HUES64 (cell line): Measurements from ENCODE around the gene PYCR2. TPM values are rescaled to one million over a fixed set of nuclear protein-coding genes. Genes with fewer than 3 reads are reported as not detected.
A peak's percentile ranks its signal among the peaks of the same experiment; 100 is the strongest.
"Not testable (repeated sequence)": the region's sequence is repeated elsewhere in the genome, so short reads cannot be mapped to it uniquely, and the experiment has no call there.

Source experiments
- H3K27ac ChIP-seq: 2 replicates; pipeline ENCODE4 v1.7.0; 2013; ENCODE audit warnings: low read depth, low read length, inconsistent platforms
- H3K27me3 ChIP-seq: 2 replicates; pipeline ENCODE4 v1.6.1; 2013; ENCODE audit warnings: mild to moderate bottlenecking, low read length; ENCODE audit not compliant: insufficient read depth
- H3K36me3 ChIP-seq: 2 replicates; pipeline ENCODE4 v1.6.1; 2013; ENCODE audit warnings: mild to moderate bottlenecking, low read length; ENCODE audit not compliant: insufficient read depth
- H3K4me1 ChIP-seq: 2 replicates; pipeline ENCODE4 v1.6.1; 2013; ENCODE audit warnings: mild to moderate bottlenecking, low read length, moderate library complexity; ENCODE audit not compliant: insufficient read depth
- H3K4me3 ChIP-seq: 2 replicates; pipeline ENCODE4 v1.5.1; 2013; ENCODE audit warnings: mild to moderate bottlenecking, low read length, moderate library complexity
- H3K9ac ChIP-seq: 2 replicates; pipeline ENCODE4 v1.6.1; 2013; ENCODE audit warnings: mild to moderate bottlenecking, low read depth, low read length
- H3K9me3 ChIP-seq: 2 replicates; pipeline ENCODE4 v1.6.1; 2013; ENCODE audit warnings: low read depth, low read length; ENCODE audit not compliant: insufficient read depth
- WGBS: fragments of 150-250, 120-280 bp; methylation state at CpG from one replicate; pipeline ENCODE4 v1.1.7; 2013; ENCODE audit warnings: missing lambda C conversion rate; 5-methylcytosine and 5-hydroxymethylcytosine counted together
- polyA plus RNA-seq, 2 experiments: library from polyadenylated mRNA; stranded (reverse); fragments of 50-300 nt; gene quantifications; one replicate each; pipeline ENCODE4 v1.2.3, GENCODE V29; 2013

Gene PYCR2
- 69.9 TPM for polyA plus RNA-seq (2013, experiment 1 of 2)
- polyA plus RNA-seq (2013, experiment 2 of 2), result 65.6 TPM

GRCh38 chr1:225923692-225924555 lies at the start of gene PYCR2:
Gene PYCR2, minus strand, starts transcription at chr1:225924250. Its CDS starts 140 bp downstream, at chr1:225924110.
- Histone ChIP-seq H3K4me1 (peaks cover 9% of the 10 kb centered on the region), H3K27ac (peak within 1 kb of the TSS; percentile 98)
- under 1% methylated on average over 79 of the region's 80 CpGs for WGBS

DNA sequence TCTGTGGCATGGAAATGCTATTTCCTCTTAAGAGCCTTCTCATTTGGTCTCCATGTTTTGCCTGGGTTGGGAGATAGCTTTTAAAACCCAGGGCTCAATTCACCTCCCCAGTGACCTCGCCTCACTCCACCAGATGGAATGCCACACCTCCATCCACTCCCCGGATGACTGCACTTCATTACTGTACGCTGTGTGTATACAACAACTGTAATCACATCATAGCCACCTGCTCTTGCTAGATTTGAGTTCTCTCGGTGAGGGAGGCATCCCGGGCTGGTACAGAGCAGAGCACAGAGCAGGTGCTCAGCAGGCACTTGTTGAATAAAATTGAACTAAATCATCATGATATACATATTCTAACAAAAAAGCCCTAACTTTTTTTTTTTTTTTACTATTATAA lies 49.1 kb upstream of the PYCR2 start:
- Histone ChIP-seq H3K9ac (no peak overlapping the region), H3K27ac (no peak overlapping the region), H3K9me3 (no peaks in the 10 kb centered on the region), H3K36me3 (0 out of 2 replicates have a peak, but pooled peaks cover 8% of the 10 kb centered on the region), H3K4me1 (no peaks in the 10 kb centered on the region), H3K27me3 (no peaks in the 10 kb centered on the region), H3K4me3 (no peak overlapping the region)
- 94% methylated on average over 5 of the region's 5 CpGs for WGBS

More at GRCh38 chr1:225923692-225924555, at the start of gene PYCR2:
- Histone ChIP-seq H3K4me3 (peak within 1 kb of the TSS; percentile 77), H3K27me3 (no peaks in the 10 kb centered on the region), H3K36me3 (peaks cover 38% of the 10 kb centered on the region), H3K9ac (peak within 1 kb of the TSS; percentile 90), H3K9me3 (no peaks in the 10 kb centered on the region)

DNA sequence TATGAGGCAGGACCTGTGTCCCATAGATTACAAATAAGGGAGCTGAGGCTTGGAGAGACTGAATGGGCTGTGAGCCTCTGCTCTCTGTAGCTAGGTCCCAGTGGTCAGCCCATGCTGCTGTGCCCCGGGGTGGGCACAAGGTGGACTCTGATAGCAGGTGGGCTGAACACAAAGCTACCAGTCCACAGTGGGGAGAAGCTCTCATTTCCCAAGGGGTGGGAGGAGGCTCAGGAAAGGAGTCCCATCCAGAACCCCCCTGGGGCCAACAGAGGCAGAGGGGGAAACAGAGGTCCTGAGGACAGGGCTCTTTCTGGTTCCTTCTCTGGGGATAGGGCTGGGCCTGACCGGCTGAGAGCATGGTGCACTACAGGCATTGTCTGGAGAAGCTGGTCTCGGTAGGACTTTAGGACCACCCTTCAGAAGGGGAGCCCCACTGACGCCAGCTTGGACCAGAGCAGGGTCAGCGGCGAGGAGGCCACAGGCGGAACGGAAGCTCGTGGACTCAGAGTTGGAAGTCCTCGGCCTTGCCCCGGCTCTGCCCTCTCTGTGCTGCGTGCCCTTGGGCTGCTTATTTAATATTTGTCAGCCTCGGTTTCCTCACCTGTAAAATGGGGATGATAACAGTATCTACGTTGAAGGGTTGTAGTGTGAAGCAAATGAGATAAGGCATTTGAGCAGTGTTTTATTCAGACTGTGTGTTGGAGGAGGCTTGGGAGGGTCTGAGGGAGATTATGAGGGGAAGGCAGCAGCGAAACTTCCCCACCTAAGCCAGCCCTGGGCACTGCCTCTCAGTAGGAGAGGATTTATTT lies 48.5 kb upstream of the PYCR2 start:
- no peaks in the 10 kb centered on the region for H3K9me3 ChIP-seq
- no peak overlapping the region for H3K4me3 ChIP-seq
- no peak overlapping the region for H3K27ac ChIP-seq
- H3K36me3 ChIP-seq, result 0 out of 2 replicates have a peak, but pooled peaks cover 3% of the 10 kb centered on the region
- H3K27me3 ChIP-seq, result no peaks in the 10 kb centered on the region
- H3K4me1 ChIP-seq, result no peaks in the 10 kb centered on the region
- WGBS, result 93% methylated on average over 15 of the region's 15 CpGs
- H3K9ac ChIP-seq, result no peak overlapping the region

GRCh38 chr1:225970592-225971157 lies 46.6 kb upstream of the PYCR2 start:
- H3K27me3 ChIP-seq, result not testable (repeated sequence)

GRCh38 chr1:225969751-225970150 lies 45.7 kb upstream of the PYCR2 start:
- not testable (repeated sequence) for H3K36me3 ChIP-seq, H3K27ac ChIP-seq, H3K27me3 ChIP-seq, H3K4me1 ChIP-seq, H3K9ac ChIP-seq, H3K4me3 ChIP-seq, H3K9me3 ChIP-seq
- WGBS, result 96% methylated on average over 28 of the region's 28 CpGs

More at GRCh38 chr1:225970592-225971157, 46.6 kb upstream of the PYCR2 start:
- not testable (repeated sequence) for H3K4me3 ChIP-seq, H3K27ac ChIP-seq, H3K9me3 ChIP-seq, H3K4me1 ChIP-seq, H3K36me3 ChIP-seq, H3K9ac ChIP-seq
- 97% methylated on average over 16 of the region's 16 CpGs for WGBS

GRCh38 chr1:225965231-225965630 lies 41.2 kb upstream of the PYCR2 start:
- no peak overlapping the region for H3K4me3 ChIP-seq
- H3K27ac ChIP-seq, result no peak overlapping the region
- H3K27me3 ChIP-seq, result no peaks in the 10 kb centered on the region
- no peaks in the 10 kb centered on the region for H3K36me3 ChIP-seq
- no peaks in the 10 kb centered on the region for H3K9me3 ChIP-seq
- 92% methylated on average over 5 of the region's 5 CpGs for WGBS
- no peak overlapping the region for H3K9ac ChIP-seq
- H3K4me1 ChIP-seq, result no peaks in the 10 kb centered on the region

- no peaks in the 10 kb centered on the region for H3K4me1 ChIP-seq
These were observed 39.9 kb upstream of the PYCR2 start for GRCh38 chr1:225963735-225964530.

DNA sequence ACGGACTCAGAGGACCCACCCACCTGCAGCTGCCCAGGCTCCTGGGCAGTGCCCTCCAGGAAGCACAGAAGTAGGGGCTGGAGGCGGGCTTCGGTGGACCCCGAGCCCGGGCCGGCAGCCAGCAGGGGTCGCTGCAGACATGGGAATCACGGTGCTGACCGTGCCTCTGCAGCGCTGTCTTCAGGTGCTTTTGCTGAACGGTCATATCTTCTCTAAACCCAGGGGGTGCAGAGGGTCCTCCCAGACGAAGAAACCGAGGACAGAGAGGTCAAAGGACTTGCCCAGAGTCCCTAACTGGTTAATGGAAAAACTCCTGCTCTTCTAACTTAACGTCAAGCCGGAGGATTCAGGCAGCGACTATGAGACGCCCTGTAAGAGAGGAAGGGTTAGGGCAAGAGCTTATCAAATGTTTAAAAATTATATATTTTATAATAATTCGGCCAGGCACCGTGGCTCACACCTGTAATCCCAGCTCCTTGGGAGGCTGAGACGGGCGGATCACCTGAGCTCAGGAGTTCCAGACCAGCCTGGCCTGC lies 38.5 kb upstream of the PYCR2 start:
- H3K27ac ChIP-seq, result no peak overlapping the region
- no peaks in the 10 kb centered on the region for H3K27me3 ChIP-seq
- no peaks in the 10 kb centered on the region for H3K36me3 ChIP-seq
- no peak overlapping the region for H3K9ac ChIP-seq
- no peaks in the 10 kb centered on the region for H3K4me1 ChIP-seq
- WGBS, result 24% methylated on average over 17 of the region's 21 CpGs
- H3K9me3 ChIP-seq, result no peaks in the 10 kb centered on the region
- no peak overlapping the region for H3K4me3 ChIP-seq

More at GRCh38 chr1:225963735-225964530, 39.9 kb upstream of the PYCR2 start:
- no peaks in the 10 kb centered on the region for H3K36me3 ChIP-seq
- no peak overlapping the region for H3K27ac ChIP-seq
- H3K9ac ChIP-seq, result no peak overlapping the region
- H3K9me3 ChIP-seq, result no peaks in the 10 kb centered on the region
- WGBS, result 95% methylated on average over 13 of the region's 15 CpGs
- no peaks in the 10 kb centered on the region for H3K27me3 ChIP-seq
- H3K4me3 ChIP-seq, result no peak overlapping the region

DNA sequence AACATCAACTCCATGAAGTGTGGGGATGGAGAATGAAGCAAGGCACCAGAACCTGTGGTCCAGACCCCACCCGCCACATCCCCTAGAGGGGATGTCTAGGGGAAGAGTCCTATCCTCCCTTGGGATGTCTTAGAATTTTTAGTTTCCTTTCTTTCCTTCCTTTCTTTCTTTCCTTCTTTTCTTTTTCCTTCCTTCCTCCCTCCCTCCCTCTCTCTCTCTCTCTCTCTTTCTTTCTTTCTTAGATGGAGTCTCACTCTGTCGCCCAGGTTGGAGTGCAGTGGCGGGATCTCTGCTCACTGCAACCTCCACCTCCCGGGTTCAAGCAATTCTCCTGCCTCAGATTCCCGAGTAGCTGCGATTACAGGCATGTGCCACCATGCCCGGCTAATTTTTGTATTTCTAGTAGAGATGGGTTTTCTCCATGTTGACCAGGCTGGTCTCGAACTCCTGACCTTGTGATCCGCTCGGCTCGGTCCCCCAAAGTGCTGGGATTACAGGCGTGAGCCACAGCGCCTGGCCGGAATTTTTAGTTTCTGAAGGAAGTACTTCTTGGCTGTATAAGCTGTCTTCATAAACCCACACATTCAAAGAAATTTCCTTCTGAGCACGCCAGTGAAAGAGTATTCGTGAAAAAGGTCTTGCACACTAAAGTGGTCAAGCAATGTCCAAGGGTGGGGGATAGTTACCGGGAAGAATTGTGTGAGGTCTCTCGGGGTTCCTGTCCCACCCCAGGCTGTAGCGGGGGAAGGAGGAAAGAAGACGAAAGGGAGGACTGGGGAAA lies 37.8 kb upstream of the PYCR2 start:
- H3K4me1 ChIP-seq, result no peaks in the 10 kb centered on the region
- H3K36me3 ChIP-seq, result no peaks in the 10 kb centered on the region
- H3K27ac ChIP-seq, result no peak overlapping the region
- H3K27me3 ChIP-seq, result no peaks in the 10 kb centered on the region
- WGBS, result 91% methylated on average over 20 of the region's 20 CpGs
- no peak overlapping the region for H3K9ac ChIP-seq
- no peaks in the 10 kb centered on the region for H3K9me3 ChIP-seq
- no peak overlapping the region for H3K4me3 ChIP-seq

DNA sequence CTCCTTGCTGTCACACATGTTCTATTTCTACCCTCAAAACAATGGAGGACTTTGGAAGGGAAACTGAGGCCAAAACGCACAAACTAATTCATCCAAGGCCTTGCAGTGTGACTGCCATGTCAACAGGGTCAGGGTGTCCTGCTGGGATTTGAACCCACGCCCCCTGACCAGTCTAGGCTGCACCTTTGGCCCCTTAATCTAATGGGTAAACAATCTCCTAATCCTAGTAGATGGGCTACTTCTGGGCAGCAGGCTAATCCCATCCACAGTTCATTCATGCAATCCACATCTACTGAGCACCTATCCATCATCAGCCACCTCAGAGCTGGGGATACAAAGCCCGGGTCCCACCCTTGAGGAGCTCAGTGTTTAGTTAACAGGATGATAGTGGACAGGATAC lies 34.0 kb upstream of the PYCR2 start:
- WGBS, result 82% methylated on average over 3 of the region's 3 CpGs
- H3K9ac ChIP-seq, result no peak overlapping the region
- no peaks in the 10 kb centered on the region for H3K4me1 ChIP-seq
- no peaks in the 10 kb centered on the region for H3K9me3 ChIP-seq
- H3K27me3 ChIP-seq, result no peaks in the 10 kb centered on the region
- H3K4me3 ChIP-seq, result no peak overlapping the region
- H3K27ac ChIP-seq, result no peak overlapping the region
- H3K36me3 ChIP-seq, result no peaks in the 10 kb centered on the region
